MCF 10A (cell line): Measurements from ENCODE around the gene CELA3B. TPM values are rescaled to one million over a fixed set of nuclear protein-coding genes. Genes with fewer than 3 reads are reported as not detected.
A peak's percentile ranks its signal among the peaks of the same experiment; 100 is the strongest.

ENCODE experiments used
- BruUV-seq: library from RNA; stranded (reverse); fragments of 400-500 nt; replicated peaks from 2 replicates; lab custom pipeline; 2021; lab: Mats Ljungman, UMichigan
- CTCF ChIA-PET: fragments of 300-600 bp; sonication (Branson Sonifier 250); formaldehyde crosslinking; extraction: SDS; loops from one replicate; lab custom pipeline; 2021; ENCODE audit warnings: antibody characterized with exemption, inconsistent platforms; lab: Yijun Ruan, JAX
- POLR2A ChIA-PET: fragments of 300-600, 350-650 bp; sonication (Branson Sonifier 250); formaldehyde crosslinking; extraction: SDS; loops from one replicate; lab custom pipeline; 2020; ENCODE audit warnings: antibody characterized with exemption, inconsistent platforms; lab: Yijun Ruan, JAX
- DNase-seq: peaks from one replicate; pipeline ENCODE4 v3.0.0-alpha.2; 2018; ENCODE audit not compliant: unreplicated experiment
- H3K27ac Mint-ChIP-seq: one replicate; pipeline ENCODE4 v1.8.0; 2022; ENCODE audit warnings: mild to moderate bottlenecking, low read depth, mixed read lengths; ENCODE audit not compliant: unreplicated experiment
- H3K27me3 Mint-ChIP-seq: one replicate; pipeline ENCODE4 v1.8.0; 2022; ENCODE audit warnings: mixed read lengths; ENCODE audit not compliant: insufficient read depth, unreplicated experiment
- H3K36me3 Mint-ChIP-seq: one replicate; pipeline ENCODE4 v1.8.0; 2022; ENCODE audit warnings: mild to moderate bottlenecking, moderate library complexity, mixed read lengths; ENCODE audit not compliant: insufficient read depth, unreplicated experiment
- H3K4me1 Mint-ChIP-seq: one replicate; pipeline ENCODE4 v1.8.0; 2022; ENCODE audit warnings: mixed read lengths; ENCODE audit not compliant: insufficient read depth, unreplicated experiment
- H3K4me3 Mint-ChIP-seq: one replicate; pipeline ENCODE4 v1.8.0; 2022; ENCODE audit warnings: mild to moderate bottlenecking, moderate library complexity, mixed read lengths; ENCODE audit not compliant: unreplicated experiment
- H3K9me3 Mint-ChIP-seq: one replicate; pipeline ENCODE4 v1.8.0; 2022; ENCODE audit warnings: mixed read lengths; ENCODE audit not compliant: unreplicated experiment
- intact Hi-C: fragments of 100-400 bp; cut with micrococcal nuclease; formaldehyde crosslinking; loops from 2 replicates; pipeline ENCODE4 v1.14.1; 2022
- total RNA-seq: library from RNA; stranded (reverse); gene quantifications from 2 replicates; pipeline ENCODE4 v1.2.3, GENCODE V29; 2022
- TF ChIP-seq, protein P1 (sequence below): fragments of 200-600 bp; IDR thresholded peaks from one replicate; pipeline ENCODE4 v1.8.0; 2022; ENCODE audit warnings: antibody characterized with exemption, mild to moderate bottlenecking; ENCODE audit not compliant: unreplicated experiment

Gene CELA3B
- total RNA-seq, 1 experiment from 2014 or later: not detected

DNA sequence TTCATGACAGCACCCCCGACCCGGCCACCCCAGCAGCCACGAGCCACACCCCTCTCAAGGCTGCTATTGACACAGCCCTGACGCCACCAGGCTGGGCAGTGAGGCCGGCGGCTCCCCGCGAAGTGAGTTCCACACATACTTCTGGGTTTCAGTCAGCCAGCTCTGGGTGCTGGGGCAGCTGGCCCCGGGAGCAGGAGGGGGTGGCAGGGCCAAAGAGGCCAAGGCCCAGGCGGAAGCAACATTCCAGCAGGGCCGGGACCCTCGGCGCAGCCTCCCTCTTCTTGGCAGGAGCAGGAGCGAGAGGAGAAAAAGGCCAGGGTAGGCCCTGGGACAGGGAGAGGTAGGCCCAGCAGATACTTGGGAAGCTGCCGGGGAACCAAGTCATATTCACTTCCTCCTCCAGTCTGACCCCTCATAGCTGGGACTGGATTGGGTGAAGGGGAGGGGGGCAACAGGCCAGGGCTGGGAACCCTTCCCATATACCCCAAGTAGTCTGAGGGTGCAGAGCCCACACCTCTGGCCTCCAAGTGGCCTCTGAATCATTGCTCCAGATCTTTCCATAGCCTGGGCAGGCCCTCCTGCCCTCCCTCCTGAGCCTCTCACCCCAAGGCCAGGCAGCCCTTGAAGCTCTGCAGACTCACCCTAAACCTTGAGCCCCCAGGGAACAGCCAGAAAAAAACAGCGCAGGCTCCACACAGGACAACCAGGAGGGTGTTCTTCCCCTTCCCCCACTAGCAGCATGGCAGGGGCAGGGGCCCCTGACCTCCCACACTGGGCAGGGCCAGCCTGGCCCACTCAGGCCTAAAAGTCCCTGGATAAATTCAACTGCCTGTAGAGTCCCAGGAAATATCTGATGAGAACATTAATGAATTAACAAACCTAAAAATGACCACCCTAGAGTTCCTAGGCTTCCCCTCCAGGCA lies 45.4 kb upstream of the CELA3B start:
- Mint-ChIP-seq H3K4me3 (peak overlapping the region; percentile 10), H3K36me3 (peaks cover 13% of the 10 kb centered on the region), H3K27me3 (no peaks in the 10 kb centered on the region), H3K4me1 (peaks cover 50% of the 10 kb centered on the region), H3K27ac (peak overlapping the region; percentile 14), H3K9me3 (no peaks in the 10 kb centered on the region)
- no TSS peak for BruUV-seq
- peak; percentile 46 for DNase-seq
- CTCF ChIA-PET: interaction anchor here (1.0 kb wide), 1 partner anchor 32 kb away, joined by 4 read pairs; no protein-coding TSS in a partner anchor
- intact Hi-C loops: no loop called here
- POLR2A ChIA-PET: interaction anchor here (0.6 to 12.7 kb wide), 4 partner anchors 14 to 94 kb away, joined by 3 to 219 read pairs (median 3); no protein-coding TSS in a partner anchor
- TF ChIP-seq, protein P1, sequence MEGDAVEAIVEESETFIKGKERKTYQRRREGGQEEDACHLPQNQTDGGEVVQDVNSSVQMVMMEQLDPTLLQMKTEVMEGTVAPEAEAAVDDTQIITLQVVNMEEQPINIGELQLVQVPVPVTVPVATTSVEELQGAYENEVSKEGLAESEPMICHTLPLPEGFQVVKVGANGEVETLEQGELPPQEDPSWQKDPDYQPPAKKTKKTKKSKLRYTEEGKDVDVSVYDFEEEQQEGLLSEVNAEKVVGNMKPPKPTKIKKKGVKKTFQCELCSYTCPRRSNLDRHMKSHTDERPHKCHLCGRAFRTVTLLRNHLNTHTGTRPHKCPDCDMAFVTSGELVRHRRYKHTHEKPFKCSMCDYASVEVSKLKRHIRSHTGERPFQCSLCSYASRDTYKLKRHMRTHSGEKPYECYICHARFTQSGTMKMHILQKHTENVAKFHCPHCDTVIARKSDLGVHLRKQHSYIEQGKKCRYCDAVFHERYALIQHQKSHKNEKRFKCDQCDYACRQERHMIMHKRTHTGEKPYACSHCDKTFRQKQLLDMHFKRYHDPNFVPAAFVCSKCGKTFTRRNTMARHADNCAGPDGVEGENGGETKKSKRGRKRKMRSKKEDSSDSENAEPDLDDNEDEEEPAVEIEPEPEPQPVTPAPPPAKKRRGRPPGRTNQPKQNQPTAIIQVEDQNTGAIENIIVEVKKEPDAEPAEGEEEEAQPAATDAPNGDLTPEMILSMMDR: no peak

DNA sequence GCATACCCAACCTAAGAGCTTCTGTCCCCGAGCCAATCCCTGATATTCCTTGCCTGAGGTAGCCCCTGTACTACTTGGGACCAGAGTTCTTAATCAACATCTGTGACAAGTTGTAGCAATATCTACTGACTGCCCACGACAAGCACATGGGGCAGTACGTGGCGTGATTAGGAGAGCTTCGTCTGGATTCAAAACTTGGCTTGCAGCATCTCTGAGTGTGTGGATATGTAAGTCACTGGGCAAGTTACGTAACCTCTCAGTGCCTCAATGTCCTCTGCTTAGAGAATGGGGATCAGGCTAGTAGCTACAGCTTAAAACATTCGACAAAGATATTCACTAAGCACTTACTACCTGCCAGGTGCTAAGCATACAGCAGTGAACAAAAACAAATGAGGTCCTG lies 44.7 kb upstream of the CELA3B start:
- peaks cover 11% of the 10 kb centered on the region for H3K36me3 Mint-ChIP-seq
- peaks cover 50% of the 10 kb centered on the region for H3K4me1 Mint-ChIP-seq
- no peak overlapping the region for H3K4me3 Mint-ChIP-seq
- H3K27me3 Mint-ChIP-seq: no peaks in the 10 kb centered on the region
- POLR2A ChIA-PET: interaction anchor here (0.6 to 12.7 kb wide), 3 partner anchors 26 to 150 kb away, joined by 3 to 219 read pairs (median 5); partner anchors contain the start of gene USP48
- intact Hi-C loops: no loop called here
- H3K9me3 Mint-ChIP-seq: no peaks in the 10 kb centered on the region
- H3K27ac Mint-ChIP-seq: peak overlapping the region; percentile 14
- TF ChIP-seq, protein P1: no peak
- CTCF ChIA-PET: interaction anchor here (1.0 kb wide), 1 partner anchor 32 kb away, joined by 4 read pairs; no protein-coding TSS in a partner anchor
- BruUV-seq: no TSS peak
- peak; percentile 59 for DNase-seq

DNA sequence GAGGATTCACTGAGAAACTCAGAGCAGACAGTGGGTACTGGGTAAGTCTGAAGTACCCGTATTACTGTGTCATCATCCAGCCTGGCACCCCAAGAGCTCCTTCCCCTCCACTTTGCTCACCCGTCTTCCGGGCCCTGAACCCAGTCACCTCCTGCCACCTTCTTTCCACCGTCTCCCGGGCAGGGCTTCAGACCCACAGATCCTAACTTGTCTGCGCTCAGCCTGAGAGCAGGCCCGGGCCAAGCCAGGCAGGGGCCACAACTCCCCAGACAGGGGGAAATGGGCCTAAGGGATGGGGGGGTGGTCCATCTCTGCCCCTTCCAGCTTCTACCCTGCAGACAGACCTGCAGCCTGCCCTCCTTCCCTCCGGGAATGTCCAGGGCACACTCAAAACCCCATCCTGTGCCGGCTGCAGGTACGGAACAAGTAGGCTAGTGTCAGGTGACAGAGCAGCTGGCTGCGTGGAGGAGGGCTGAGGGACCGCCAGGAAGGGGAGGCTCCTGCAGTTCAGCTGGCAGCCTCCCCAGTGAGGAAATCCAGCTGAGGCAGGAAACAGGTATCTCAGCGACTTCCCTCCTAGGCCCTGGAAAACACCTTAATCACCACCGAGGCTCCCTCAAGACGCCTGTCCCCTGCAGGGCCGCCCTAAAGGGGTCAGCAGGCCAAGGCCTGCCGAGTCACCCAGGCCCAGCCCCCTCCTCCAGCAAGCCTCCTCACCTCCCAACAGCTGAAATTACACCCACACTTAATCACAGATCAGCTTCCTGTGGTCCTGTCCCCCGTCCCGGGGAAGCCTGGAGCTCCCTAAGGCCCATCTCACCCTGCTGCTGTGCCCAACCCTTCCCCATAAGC lies 43.2 kb upstream of the CELA3B start:
- H3K27ac Mint-ChIP-seq: peak overlapping the region; percentile 90
- ChIA-PET POLR2A (interaction anchor here (0.7 to 12.7 kb wide), 7 partner anchors 9 to 151 kb away, joined by 3 to 219 read pairs (median 5); partner anchors contain the start of genes CDC42 and USP48), CTCF (interaction anchor here (0.6 to 1.1 kb wide), 3 partner anchors 16 to 24 kb away, joined by 3 to 6 read pairs (median 3); no protein-coding TSS in a partner anchor)
- peaks cover 61% of the 10 kb centered on the region for H3K4me1 Mint-ChIP-seq
- peaks cover 7% of the 10 kb centered on the region for H3K36me3 Mint-ChIP-seq
- peak; percentile 63 for DNase-seq
- H3K4me3 Mint-ChIP-seq: peak overlapping the region; percentile 54
- TF ChIP-seq, protein P1: no peak
- no peaks in the 10 kb centered on the region for H3K27me3 Mint-ChIP-seq
- no TSS peak for BruUV-seq
- no peaks in the 10 kb centered on the region for H3K9me3 Mint-ChIP-seq
- intact Hi-C loops: no loop called here
